OCI-LY1 (cell line): ENCODE data around the gene RCAN2.

ENCODE experiments used
- EZH2 ChIP-seq: fragments of 200-600 bp; sonication (generic), shearing (Covaris generic); IDR thresholded peaks from 2 replicates; pipeline ENCODE4 v1.8.0; 2017; ENCODE audit warnings: borderline replicate concordance, mixed run types, mild to moderate bottlenecking, antibody characterized with exemption, low read length, moderate library complexity, mixed read lengths
- TF ChIP-seq, protein P1 (sequence below): fragments of 200-600 bp; sonication (generic), shearing (Covaris generic); IDR thresholded peaks from 2 replicates; pipeline ENCODE4 v1.5.1; 2017; ENCODE audit warnings: mild to moderate bottlenecking, antibody characterized with exemption, low read length, moderate library complexity, mixed read lengths

- TF ChIP-seq, protein P1, sequence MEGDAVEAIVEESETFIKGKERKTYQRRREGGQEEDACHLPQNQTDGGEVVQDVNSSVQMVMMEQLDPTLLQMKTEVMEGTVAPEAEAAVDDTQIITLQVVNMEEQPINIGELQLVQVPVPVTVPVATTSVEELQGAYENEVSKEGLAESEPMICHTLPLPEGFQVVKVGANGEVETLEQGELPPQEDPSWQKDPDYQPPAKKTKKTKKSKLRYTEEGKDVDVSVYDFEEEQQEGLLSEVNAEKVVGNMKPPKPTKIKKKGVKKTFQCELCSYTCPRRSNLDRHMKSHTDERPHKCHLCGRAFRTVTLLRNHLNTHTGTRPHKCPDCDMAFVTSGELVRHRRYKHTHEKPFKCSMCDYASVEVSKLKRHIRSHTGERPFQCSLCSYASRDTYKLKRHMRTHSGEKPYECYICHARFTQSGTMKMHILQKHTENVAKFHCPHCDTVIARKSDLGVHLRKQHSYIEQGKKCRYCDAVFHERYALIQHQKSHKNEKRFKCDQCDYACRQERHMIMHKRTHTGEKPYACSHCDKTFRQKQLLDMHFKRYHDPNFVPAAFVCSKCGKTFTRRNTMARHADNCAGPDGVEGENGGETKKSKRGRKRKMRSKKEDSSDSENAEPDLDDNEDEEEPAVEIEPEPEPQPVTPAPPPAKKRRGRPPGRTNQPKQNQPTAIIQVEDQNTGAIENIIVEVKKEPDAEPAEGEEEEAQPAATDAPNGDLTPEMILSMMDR: peak; percentile 35; the same call in 1 of the 2 replicates
- TF ChIP-seq EZH2: no peak
Measured at GRCh38 chr6:46490425-46491200, 636 bp downstream of the RCAN2 start.
